ENCODE results near the gene PRKCB.
"Not testable (repeated sequence)": the region's sequence is repeated elsewhere in the genome, so short reads cannot be mapped to it uniquely, and the experiment has no call there.

Gene PRKCB

DNA sequence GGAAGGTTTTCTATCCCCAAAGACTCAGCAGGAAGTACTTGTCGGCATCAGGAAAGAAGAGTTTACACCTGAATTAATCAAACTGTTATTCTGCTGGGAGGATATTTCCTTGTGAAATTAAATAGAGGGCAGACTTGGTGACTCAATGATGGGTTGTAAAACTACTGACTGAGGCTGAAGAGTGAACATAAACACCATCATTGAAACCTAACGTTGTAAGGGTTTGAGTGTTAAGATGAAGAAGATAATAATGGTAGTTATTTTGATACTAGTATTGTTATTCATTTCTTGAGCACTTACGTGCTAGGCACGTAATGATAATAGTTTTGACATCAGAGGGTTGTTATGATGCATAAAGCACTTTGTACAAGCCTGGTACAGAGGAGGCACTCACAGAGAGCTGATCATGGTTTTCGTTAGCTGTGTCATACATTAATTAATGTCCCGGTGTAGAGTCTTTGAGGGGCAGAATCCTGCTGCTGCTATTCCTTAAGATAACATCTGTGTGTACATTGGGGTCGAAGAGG lies 356.2 kb downstream of the PRKCB start:
- no peak for DNase-seq

DNA sequence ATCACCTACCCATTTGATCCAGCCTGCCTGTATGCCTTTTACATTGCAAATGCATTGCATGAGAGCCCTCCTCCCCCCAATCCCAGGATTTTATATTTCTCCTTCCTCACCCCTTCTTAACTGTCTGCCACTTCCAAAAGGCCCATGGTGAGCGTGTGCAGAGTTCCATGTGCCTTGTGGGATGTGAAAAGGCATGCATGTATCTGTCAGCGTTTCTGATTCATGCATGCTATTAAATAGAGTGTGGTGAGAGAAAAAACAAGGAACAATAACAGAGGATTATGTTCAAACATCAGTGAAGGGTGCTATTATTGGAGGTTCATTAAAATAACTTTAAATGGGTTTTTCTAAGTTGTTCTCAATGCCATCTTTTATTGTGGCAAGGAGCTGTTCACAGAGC lies 359.4 kb downstream of the PRKCB start:
- no peak for DNase-seq

DNA sequence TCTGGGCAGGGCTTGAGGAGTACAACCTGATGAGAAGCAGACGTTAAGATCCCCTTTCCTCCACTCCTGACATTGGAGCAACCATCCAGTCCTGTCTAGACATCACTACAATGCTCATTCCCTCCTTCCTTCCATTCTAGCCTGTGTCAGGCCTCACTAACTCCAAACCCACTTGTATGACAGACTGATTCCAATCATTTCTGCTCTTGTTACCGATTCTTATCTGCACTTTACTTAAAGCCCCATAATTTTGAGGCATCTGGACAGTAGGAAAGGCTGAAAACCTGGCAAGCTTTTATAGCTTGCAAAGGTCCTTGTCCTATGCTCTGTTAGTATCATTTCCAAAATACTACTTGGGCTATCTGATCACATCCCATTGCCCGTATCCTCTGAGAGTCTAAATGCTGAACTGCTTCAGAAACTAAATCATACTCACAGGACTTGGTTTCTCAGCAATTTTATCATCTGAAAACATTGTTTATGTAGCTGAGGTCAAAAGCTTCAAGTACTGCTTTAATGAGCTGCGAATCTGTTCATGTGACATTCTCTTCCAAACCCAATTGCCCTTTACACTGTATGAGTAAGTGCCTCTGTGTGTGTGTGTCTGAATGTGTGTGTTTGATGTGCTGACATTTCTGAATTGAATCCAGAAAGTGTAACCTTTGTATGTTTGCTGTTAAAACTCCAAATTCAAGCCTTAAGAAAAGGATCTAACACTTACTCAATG lies 363.2 kb downstream of the PRKCB start:
- no peak for DNase-seq

DNA sequence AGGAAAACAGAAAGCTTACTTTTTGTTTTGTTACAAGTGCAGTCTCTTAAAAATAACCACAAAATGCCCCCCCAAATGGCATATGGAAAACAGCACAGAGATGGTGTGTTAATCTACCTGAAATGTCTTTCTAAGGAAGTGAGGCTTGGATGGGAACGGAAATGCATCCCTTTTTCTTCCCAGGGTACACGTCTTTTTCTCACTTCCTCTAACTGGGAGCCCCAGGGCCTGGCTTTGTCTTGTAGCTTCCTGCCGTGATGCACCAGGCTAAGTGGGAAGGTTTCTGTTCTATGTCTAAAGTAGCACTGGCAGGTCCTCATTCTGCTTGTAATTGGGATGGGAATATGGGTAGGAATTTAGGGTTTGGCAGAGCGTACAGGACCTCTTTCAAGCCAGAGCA lies 367.9 kb downstream of the PRKCB start:
- no peak for DNase-seq

DNA sequence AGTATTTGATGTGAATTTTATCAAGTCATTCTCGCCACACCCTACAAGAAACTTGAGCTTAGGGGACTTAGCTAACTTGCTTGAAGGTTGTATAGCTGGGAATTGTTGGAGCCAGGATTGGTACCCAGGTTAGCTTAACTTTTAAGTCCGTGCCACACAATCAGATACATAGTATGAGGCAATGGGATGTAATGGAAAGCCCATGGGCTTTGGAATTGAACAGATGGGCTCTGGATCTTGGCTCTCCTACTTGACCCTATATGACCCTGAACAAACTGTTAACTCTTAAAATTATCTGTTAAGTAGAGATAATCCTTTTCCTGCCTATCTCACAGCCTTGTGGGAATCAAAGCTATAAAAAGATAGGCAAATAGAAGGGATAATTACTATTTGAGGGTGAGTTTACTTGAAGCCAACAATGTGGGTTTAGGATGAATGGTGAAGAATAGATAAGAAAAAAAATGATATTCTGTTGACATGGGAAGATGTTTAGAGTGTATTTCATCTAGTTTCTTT lies 368.4 kb downstream of the PRKCB start:
- DNase-seq, result no peak

DNA sequence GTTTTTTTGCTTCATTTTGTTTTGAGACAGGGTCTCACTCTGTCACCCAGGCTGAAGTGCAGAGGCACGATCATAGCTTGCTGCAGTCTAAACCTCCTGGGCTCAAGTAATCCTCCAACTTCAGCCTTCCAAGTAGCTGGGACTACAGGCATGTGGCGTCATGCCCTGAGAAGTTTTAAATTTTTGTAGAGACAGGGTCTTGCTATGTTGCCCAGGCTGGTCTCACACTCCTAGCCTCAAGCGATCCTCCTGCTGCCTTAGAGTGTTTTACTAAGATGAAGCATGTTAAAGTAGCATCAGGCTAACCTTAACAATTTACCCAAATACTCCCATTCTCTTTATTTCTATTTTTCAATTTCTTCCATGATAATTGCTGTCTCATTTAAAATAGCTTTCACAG lies 371.1 kb downstream of the PRKCB start:
- DNase-seq, result no peak

DNA sequence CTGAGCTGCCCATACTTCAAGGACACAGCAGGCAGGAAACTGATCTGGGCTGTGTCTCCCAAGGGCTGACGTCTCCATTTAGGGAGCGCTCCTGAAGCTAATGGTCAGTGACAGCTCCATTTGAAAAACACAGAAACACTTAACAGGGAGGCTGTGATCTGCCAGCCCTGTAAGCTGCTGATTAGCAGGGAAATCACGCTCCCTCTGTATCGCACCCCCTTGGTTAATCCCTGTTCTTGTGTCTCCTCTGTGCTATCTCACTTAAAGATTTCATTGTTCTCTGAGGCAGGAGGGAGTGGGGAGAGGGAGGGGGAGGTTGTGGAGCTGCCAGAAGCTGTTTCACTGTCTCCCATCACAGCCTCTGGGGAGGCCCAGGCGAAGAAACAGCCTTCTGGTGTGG lies 372.9 kb downstream of the PRKCB start:
- DNase-seq, result no peak

DNA sequence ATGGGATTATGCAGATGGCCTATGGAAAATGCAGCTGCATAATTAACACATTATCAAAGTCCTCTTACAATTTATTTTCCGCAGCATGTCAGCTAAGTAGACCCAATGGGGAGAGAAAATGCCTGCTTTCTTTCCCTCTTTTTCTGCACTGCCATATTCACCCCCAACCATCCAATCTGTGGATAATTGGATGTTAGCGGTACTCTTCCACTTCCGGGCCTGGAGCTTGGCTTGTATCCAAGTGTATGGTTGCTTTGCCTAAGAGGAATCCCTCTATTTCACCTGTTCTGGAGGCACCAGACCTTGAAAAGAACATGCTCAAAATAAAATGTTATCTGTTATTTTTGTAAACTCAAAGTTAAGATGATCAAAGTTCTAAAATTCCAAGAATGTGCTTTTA lies 379.2 kb downstream of the PRKCB start:
- DNase-seq, result no peak

DNA sequence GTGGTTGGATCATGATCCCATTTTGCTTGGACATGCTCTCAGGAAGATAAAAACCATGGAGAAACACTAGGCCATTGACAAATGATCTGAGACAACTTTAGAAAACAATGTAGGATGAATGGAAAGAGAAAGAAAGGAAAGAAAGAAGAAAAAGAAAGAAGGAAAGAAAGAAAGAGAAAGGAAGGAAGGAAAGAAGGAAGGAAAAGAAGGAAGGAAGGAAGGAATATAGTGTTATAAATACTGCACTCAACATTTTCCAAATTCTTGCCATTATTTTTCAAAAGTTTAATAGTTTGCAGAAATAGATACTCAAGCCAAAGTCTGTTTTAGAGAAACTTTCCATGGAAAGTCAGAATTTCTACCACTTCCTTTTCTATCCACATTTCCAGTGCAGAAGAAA lies 381.2 kb downstream of the PRKCB start:
- DNase-seq, result no peak

DNA sequence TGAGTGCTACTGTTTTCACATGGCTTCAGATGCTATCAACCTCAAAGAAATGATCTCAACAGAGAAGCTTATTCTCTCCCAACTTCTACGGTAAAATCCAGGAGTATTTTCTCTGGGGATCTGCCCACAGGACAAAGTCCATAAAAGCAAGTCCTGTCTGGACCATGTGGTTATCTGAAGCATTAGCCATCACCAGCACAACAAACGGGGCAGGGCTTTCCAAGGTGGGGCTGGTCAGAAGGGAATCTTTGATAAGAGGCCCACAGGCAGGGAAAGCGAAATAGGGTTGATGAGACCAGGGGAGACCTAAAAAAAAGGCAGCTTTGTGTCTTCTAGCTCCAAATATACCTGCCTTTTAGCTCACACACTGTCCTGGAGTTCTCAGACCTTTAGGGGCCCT lies 381.7 kb downstream of the PRKCB start:
- DNase-seq, result no peak

DNA sequence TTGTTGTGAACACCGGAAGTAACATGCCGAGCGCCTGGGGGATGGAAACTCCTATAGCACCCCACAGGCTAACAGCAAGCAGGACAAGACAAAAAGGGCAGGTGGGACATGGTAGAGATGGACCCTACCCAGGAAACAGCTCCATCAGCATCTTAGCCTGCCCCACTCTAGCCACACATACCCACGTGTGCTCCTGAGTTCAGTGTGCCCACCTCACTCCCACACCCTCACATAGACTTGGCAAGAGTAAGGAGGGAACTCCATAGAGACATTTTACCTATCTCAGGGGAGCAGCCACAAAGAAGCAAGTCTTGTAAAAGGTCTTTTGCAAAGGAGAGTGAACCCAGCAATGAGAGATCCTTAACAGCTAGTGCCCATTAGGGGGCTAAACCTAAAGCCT lies 382.5 kb downstream of the PRKCB start:
- no peak for DNase-seq

DNA sequence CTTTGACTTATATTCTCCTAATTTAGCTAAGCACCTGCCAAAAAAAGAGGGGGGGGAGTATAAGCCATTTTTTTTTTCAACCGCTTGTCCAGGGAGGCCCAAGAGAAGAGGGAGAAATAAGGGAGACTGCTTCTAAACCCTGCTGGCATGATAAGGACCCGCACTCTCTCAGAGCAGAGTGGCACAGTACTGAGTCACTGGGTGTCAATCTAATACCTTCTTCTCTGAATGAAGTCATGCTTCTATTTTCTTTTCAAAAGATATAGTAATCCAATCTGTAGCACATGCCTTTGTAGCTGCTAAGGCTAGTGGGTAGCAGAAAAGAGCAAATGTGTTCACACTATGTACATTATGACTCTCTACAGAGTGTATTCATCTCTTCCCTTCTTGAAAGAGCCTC lies 385.4 kb downstream of the PRKCB start:
- DNase-seq, result no peak

DNA sequence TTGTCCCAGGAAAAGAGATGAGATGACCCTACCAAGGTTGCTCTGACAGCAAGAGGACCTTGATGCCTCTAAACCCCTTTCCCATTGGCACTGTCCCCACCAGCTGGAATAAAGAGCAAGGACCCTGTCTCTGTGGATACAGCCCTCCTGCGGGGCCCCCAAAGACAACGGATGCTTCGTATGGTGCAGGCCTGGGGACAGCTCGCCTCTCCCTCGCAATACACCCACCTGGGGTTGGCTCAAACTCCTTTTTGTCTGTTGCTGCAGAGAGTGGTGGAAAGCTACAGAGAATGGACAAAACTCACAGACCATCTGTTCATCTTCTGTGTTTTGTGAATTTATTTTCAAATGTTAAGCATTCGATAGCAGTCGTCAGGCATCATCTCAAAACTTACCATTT lies 392.7 kb downstream of the PRKCB start:
- no peak for DNase-seq

DNA sequence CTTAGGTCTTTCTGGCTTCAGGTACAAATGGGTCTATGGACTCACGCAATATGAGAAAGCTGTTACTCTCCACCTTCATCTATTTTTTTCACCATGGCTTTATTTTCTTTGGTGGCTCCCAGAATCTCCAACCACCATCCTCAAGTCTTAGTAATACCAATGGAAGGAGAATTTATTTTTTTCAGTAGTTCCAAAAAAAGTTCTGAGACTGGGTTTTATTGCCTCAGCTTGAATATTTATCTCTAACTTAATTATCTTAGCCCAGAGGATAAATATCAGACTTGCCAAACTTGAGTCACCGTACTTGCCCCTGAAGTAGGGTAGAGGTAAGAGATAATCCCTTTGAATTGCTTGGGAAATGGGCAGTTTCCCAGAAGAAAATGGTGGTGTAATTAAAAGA lies 397.2 kb downstream of the PRKCB start:
- no peak for DNase-seq

DNA sequence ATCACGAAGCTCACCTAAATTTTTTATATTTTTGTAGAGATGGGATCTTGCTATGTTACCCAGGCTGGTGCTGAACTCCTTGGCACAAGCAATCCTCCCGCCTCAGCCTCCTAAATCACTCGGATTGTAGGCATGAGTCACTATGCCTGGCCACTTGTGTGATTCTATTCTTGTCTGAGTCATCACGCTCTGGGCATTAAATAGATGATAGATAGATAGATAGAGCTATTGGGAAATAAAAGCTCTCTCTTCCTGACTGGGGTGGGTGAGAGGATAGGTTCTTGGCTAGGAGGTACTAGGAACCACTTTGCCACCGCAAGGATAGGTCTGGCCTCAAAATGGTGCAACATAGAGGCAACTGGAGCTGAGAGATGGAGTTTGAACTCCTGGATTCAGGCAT lies 399.0 kb downstream of the PRKCB start:
- no peak for DNase-seq

DNA sequence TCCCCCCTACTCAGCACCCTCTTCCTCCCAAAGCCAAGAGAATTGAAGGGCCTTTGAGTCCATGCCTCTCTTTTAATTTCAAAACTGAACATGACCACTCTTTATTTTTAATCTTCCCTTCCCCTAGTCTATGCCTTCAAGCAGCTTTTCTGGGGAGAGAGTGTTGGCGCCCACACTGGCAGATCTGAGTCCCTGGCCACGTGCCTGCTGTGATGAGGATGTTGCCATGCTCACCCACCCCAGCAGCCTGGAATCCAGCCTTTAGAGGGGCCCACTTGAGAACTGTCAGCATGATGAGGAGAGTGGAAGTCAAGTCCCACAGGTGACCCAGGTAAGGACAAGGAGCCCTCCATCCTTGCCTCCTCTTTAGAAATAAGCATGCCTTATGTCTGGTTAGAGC lies 400.0 kb downstream of the PRKCB start:
- DNase-seq, result no peak

DNA sequence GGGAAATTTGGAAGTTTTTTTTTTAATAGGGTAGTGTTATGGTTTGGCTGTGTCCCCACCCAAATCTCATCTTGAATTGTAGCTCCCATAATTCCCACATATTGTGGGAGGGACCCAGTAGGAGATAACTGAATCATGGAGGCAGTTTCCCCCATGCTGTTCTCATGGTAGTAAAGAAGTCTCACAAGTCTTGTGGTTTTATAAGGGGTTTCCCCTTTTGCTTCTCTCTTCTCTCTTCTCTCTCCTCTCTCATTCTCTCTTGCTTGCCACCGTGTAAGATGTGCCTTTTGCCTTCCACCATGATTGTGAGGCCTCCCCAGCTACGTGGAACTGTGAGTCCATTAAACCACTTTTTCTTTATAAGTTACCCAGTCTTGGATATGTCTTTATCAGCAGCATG lies 403.1 kb downstream of the PRKCB start:
- DNase-seq, result not testable (repeated sequence)

DNA sequence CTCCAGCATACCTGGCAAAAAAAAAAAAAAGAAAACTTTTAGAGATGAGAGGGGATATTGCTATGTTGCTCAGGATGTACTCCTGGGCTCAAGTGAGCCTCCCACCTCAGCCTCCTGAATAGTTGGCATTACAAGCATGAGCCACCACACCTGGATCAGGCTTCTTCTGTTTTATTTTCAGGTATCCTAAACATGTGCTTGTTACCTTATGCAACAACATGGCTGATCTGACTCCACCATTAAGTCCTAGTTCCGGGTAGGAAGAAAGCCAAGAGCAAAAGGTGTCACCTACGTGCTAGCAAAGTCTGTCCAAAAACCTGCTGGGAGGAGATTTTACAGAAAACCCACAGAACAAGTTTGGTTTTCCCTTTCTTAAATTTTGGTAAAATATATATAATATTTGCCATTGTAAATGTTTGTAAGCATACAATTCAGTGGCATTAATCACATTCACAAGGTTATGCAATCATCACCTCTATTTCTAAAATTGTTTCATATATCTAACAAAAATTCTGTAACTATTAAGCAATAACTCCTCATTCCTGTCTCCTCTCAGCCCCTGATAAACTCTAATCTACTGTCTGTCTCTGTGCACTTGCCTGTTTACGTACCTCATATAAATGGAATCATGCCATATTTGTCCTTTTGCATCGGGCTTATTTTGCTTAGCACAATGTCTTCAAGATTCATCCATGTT lies 411.3 kb downstream of the PRKCB start:
- DNase-seq, result no peak

DNA sequence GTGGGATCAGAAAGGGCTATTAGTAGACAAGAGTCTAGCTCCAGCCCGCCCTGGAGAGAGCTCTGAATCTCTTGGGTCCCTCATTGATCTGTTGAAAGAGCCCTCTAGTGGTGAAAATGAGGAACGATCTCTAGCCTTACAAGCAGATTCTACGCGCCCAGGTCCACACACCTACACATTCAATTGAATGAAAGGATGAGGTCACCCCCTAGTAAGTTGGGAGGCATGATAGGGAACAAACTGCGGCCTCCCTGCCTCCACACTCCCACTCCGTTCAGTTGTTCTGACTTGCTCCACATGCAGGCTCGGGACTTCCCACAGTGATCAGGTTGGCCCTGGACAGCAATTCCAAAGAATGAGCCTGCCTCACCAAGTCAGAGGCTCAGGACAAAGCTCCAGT lies 417.4 kb downstream of the PRKCB start:
- DNase-seq, result no peak

DNA sequence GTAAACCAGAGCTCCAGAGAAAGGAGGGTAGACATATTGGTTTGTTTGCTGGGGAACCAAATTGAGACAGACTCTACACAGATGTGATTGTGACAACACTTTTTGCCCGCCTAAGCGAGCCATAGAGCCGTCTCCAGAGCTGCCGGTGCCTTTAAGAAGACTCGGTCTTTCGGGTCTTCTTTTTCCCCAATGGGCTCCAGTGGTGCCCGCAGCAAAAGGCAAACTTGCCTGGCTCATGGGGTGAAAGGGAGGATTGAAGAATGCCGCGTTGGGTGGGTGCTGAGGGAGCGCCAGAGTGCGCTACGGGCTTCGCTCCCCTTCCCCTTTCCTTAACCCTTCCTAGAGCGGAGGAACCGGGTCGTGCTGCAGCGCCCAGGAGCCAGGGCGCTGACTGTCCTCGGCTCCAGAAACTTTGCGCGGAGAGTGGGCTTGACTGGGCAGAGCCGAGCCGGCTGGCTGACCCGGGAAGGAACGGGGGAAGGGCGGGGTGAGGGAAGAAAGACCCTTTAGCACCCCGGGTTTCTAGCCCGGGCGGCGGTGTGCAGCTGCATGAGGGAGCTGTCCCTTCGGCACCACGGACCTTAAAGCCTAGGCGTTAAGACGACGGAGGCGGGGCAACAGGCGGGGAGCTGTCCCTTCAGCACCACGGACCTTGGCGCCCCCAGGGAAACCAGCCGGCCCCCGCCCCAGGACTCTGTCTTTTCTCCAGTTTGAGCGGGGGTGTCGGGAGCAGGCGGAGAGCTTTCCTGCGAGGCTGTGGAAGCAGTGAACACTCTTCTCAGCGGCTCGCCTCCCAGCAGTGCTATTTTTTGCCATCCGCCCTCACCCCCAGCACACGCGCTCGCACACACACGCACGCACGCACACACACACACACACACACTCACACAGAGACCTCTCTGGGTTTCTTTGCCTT lies 419.9 kb downstream of the PRKCB start, which contains the start of gene CACNG3:
TSS of gene CACNG3 (plus strand) at position 880 of the 916 bp plus-strand sequence. CDS start 420 bp downstream, outside the sequence.
- peak; percentile 61 for DNase-seq

DNA sequence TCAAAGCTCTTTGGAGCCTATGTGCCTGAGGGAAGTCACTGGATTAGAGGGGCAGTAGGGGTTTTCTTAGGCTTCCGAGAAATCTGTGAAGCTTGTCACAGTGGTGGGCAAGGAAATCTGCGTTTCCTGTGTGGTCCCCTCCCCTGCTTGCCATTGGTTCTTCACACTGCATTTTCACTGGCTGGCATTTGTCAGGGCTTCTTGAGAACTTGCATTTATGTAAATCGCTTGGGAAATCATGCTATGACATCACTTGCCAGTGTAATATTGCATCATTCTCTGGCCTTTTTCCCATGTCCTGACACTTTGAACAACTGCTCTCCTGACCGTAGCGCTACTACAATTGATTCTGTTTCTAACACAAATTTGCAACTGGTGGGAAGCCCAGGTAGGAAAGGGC lies 422.2 kb downstream of the PRKCB start:
- no peak for DNase-seq

DNA sequence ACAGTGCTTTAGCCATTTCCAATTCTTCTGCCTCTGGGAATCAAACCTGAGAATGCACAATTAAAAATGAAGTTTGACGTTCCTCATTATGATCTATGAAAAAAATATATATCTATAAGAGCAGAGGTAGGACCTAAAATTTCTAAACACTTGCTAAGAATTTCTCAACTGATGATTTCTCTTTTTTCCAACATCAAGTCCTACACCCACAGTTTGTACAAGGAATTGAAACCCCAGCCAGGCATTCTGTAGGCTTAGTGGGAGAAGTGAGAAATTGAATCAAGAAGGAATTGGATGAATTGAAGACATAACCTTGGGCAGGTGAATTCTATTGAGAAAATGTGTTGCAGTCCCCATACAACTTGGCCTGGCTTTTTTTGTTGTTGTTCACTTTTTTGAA lies 423.0 kb downstream of the PRKCB start:
- DNase-seq, result no peak

DNA sequence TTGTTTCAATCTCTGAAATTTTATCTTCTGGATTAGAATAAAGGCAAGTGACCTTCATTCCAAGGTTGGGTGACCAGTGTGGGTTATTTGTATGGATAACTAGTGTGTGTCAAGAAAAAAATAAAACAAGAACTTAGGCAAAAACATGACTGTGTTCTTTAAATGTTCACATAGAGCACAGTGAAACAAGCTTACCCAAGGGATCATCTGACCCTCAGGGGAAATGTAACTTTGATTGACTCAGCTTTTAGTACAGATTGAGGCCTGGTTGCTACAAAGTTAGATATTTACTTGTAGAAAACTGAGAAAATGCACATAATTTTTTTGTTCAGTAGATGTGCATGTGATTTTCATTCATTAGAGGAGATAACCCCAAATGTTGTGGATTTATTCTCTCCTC lies 427.0 kb downstream of the PRKCB start:
- no peak for DNase-seq

All from femur (tissue), 1 donor.